LNCAP (cell line): ENCODE measurements around the gene FHL1.

Experiments
- TF ChIP-seq, protein P1 (sequence below): fragments of 450-650 bp; IDR thresholded peaks from 2 replicates; pipeline ENCODE4 v1.5.1; 2017; ENCODE audit warnings: mild to moderate bottlenecking

FHL1 gene

GRCh38 chrX:136211766-136212556, 64.6 kb downstream of the FHL1 start:
- TF ChIP-seq, protein P1, sequence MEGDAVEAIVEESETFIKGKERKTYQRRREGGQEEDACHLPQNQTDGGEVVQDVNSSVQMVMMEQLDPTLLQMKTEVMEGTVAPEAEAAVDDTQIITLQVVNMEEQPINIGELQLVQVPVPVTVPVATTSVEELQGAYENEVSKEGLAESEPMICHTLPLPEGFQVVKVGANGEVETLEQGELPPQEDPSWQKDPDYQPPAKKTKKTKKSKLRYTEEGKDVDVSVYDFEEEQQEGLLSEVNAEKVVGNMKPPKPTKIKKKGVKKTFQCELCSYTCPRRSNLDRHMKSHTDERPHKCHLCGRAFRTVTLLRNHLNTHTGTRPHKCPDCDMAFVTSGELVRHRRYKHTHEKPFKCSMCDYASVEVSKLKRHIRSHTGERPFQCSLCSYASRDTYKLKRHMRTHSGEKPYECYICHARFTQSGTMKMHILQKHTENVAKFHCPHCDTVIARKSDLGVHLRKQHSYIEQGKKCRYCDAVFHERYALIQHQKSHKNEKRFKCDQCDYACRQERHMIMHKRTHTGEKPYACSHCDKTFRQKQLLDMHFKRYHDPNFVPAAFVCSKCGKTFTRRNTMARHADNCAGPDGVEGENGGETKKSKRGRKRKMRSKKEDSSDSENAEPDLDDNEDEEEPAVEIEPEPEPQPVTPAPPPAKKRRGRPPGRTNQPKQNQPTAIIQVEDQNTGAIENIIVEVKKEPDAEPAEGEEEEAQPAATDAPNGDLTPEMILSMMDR, result no peak

DNA sequence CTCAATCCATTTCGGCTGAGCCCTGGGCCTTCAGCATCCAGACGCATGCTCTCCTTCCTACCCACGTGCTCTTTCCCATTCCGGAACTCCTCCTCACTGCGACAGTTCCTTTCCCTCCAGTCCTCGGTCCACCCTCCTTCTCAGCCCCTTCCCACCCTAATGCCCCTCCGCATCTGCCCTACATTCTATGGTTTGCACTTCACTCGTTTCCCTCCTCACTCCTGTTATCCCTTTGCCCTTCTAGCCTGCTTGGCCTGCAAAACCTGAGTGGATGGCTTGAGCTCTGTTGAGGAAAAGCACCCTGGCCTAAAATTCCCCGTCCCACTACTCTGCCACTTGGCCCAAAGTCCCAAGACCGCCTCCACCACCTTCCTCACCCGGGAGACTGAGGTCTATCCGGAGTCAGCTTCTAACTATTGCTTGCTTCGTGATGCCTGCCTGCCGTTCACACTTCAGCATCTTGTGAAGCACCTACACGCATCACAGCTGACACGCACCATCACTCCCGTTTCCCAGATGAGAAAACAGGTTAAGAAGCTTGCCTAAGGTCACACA, 65.3 kb downstream of the FHL1 start:
- TF ChIP-seq, protein P1, result no peak

GRCh38 chrX:136214551-136214950, 67.2 kb downstream of the FHL1 start:
- TF ChIP-seq, protein P1, result no peak

DNA sequence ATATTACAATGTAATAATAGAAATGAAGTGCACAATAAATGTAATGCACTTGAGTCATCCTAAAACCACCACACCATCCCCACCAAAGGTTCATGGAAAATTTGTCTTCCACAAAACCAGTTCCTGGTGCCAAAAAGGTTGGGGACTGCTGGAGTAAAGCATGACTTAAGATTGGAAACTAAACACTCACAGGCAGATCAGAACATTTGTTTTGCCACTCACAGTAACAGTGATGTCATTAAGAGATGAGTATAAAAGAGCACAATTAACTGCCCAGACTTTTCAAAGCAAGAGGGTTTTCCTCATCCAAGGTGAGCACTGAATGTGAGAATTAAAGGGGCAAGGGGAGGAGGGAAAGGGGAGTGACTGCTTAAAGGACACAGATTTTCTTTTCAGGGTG, 68.2 kb downstream of the FHL1 start:
- TF ChIP-seq, protein P1, result no peak

DNA sequence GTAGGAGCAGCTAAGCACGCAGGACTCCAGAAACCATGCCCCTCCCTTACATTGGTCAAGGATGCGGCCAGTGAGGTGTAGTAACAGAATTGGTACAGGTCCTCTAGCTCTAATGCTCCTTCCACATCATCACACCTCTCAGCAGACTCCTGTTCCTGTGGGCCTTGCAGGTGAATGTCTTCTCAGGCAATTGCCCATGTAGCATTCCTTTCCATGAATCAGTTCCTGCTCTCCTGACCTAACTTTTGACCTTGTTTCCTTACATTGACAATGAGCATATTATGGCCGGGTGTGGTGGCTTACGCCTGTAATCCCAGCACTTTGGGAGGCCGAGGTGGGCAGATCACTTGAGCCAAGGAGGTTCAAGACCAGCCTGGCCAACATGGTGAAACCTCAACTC, 72.6 kb downstream of the FHL1 start:
- TF ChIP-seq, protein P1, result no peak

DNA sequence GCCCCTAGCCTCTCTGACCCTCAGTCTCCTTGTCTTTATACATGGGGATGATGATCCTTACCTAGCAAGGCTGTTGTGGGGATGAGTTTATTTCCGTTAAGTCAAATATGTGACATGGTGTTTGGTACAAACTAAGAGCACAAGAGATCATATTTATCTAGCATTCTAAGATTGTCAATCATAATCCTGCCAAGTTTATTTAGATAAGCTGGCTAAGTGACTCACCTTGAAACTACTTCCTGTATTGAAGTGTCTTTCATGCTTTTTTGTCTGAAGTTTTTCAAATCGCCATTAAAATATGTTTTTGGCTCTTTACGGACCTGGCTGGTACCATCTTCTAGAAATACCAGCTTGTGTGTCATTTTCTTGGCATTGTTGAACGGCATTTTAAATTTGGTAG, 73.2 kb downstream of the FHL1 start:
- TF ChIP-seq, protein P1, result no peak

- TF ChIP-seq, protein P1, result no peak
Observed at GRCh38 chrX:136220951-136221350, 73.6 kb downstream of the FHL1 start.
